ENCODE results near the gene LRRC73.

DNA sequence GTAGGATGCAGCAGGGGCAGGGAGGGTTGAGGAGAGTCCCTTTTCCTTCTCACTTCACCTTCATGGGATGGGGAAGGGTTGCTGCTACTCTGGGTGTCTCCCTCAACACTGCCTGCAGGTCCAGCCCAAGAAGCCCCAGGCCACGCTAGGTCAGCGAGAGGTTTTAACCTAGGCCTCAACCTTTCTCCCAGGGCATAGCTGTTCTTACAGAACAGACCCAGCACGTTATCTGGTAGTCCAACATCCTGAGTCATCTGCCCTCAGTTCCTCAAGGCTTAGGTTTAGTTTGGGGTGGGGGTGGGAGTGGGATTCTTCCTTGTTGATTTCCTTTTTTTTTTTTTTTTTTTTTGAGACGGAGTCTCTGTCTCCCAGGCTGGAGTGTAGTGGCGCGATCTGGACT lies 15.8 kb downstream of the LRRC73 start:
- TF ChIP-seq, protein P1, sequence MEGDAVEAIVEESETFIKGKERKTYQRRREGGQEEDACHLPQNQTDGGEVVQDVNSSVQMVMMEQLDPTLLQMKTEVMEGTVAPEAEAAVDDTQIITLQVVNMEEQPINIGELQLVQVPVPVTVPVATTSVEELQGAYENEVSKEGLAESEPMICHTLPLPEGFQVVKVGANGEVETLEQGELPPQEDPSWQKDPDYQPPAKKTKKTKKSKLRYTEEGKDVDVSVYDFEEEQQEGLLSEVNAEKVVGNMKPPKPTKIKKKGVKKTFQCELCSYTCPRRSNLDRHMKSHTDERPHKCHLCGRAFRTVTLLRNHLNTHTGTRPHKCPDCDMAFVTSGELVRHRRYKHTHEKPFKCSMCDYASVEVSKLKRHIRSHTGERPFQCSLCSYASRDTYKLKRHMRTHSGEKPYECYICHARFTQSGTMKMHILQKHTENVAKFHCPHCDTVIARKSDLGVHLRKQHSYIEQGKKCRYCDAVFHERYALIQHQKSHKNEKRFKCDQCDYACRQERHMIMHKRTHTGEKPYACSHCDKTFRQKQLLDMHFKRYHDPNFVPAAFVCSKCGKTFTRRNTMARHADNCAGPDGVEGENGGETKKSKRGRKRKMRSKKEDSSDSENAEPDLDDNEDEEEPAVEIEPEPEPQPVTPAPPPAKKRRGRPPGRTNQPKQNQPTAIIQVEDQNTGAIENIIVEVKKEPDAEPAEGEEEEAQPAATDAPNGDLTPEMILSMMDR (IDR thresholded peaks at IDR 0.05; ENCODE audit: borderline replicate concordance, extremely low read depth, low read length, poor library complexity, severe bottlenecking), result no peak
- no peak for TF ChIP-seq EZH2 (IDR thresholded peaks at IDR 0.05; ENCODE audit: borderline replicate concordance, low read depth, low read length, severe bottlenecking)
